HG03097 (cell line): ENCODE measurements around the gene SIPA1.

Experiments
- ATAC-seq: cut with Tn5 transposase; IDR thresholded peaks from one replicate; pipeline ENCODE4 v1.9.1; 2021; ENCODE audit not compliant: unreplicated experiment, low FRiP score

Gene SIPA1

DNA sequence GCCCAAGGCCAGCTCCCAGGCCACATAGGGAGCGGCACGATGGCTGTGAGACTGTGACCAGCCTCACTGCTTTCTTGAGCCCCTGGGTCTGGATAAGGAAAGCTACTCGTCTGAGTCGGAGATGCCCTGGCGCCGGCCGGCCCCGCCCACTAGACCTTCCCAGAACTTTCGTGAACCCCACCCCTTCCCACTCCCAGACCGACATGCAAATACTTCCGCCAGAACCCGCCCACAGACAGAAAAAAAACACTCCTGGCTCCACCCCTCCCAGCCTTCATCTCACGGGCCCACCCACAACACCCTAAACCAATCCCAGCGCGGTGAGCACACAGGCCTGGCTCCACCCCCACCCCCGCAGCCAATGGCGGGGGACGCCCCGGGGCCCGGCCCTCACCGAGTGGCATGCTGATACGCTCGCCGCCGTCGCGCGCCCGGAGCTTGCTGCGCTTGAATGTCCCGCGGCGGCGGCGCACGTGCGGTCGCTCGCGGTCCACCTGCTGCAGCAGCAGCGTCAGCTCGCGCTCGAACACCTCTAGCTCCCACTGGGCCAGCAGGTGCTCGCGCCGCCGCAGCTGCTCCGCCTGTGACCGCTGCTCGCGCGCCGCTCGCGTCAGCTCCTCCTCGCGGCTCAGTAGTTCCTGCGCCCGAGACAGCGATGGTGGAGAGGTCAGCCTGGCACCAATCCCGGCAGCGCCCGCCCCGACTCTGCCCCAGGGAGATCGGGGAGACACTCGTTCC is 30.9 kb upstream of the SIPA1 start:
- ATAC-seq, result no peak

DNA sequence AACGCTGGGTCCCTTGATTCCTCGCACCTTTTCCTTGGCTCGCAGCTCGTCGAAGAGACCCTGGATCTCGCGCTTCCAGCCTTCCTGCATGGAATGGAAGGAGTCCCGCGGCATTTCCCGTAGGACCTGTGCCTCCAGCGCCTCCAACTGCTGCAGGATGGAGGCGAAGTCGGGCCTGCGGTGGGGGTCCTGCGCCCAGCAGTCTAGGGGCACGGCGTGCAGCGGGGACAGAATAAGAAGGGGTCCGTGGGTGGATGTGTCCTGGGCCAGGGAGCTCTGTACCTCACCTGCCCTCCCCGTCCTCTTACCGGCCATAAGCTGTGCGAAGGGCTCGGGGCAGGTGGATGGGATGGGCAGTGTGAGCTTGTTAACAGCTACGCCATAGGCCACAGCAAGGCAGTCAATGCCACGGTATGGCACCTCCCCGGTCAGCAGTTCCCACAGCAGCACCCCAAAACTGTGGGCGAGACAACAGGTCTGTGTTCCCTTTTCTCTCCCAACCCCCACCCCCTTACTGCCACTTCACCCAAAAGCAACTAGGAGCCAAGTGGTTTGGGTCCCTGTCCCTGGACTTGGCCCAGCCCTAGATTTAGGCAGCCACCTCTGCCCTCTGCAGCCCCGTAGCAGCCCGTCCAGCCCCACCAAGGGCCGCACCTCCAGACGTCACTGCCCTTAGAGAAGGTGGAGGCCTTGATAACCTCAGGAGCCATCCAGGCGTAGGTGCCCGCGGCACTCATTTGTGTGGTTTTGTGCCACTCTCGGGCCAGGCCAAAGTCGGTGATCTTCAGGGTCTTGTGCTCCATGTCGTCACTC is 30.1 kb upstream of the SIPA1 start:
- ATAC-seq, result no peak

DNA sequence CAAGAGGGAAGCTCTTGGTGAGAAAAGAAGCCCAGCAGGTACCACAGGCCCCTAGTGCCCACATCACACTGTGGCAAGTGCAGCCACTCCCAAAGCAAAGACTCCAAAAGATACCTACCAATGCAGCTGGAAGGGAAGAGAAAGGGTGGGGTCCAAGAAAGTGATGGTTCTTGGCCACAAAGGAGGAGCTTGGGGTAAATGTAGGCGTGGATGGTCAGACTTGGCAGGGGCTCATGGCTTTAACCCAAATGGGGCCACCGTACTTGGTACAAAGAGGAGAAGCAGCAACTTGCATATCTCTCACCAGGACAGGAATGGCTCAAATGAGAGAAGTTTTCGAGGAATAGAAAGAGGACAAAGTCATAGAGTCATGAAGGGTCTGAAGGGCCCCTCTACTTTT is 28.7 kb upstream of the SIPA1 start:
- ATAC-seq, result no peak

DNA sequence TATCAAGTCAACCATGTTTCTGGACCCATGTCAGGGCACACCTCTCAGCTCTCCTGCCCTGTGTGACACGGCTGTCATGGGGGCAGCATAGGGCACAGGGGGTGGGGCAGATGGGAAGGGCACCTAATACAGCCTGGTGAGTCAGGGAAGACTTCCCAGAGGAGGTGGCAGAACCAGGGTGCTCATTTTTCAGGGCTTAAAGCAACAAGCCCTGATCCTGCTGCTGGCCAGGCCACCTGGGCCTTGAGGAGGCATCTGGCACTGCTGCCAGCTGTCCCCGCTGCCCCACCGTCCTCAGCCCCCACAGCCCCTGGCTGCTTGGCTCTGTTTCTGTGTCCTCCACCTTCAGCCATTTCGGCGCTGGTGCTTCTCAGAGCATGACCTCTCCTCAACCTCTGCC is 28.2 kb upstream of the SIPA1 start:
- ATAC-seq, result no peak

DNA sequence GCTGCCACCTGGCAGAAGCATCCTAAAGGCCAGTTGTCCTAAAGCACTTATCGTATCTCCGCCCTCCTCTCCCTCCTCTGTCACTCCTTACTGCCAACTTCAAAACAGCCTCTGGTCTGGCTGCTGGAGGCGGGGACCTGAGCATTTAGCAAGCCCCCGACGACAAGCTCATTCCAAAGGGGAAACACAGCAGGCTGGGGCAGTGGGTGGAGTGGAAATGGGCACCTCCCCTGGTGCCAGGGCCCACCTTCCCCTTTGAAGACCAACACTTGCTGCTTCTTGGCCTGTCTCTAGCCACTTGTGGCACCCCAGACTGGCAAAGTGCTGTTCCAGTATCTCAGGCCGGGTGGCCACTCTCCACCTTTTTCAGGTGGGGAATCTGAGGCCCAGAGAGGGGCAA is 27.5 kb upstream of the SIPA1 start:
- no peak for ATAC-seq

DNA sequence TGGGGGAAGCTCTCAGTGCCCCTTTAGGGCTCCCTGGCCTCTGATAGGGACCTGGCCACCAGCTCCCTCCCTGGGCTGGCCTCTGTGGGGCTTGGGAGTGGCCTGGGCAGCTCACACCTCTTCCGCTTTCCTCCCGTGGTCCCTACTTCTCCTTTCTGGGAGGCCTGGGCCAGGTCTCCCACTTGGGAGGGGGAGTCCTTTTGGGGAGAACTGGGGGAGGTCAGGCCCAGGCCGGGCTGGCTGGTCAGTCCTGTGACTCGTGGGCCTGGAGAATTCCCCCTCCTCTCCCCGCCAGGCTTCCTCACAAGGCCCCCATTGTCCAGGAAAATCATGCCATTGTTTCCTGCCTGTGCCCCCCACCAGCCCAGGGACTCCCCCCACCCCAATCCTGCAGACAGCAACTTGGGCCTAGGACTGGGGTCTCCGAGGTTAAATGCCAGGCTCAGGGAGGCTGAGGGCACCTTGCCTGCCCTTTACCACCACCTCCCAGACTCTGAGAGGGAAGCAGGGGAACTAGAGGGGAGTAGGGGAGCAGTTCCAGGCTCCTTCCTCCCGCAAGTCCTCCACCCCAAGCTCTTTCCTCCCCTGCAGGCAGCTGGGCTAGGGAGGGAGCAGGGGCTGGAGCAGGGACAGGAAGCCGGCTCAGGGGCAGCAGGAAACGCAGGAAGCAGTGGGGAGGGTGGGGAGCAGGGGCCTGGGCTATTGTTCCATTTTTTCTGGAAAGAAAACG is 26.7 kb upstream of the SIPA1 start:
- no peak for ATAC-seq

DNA sequence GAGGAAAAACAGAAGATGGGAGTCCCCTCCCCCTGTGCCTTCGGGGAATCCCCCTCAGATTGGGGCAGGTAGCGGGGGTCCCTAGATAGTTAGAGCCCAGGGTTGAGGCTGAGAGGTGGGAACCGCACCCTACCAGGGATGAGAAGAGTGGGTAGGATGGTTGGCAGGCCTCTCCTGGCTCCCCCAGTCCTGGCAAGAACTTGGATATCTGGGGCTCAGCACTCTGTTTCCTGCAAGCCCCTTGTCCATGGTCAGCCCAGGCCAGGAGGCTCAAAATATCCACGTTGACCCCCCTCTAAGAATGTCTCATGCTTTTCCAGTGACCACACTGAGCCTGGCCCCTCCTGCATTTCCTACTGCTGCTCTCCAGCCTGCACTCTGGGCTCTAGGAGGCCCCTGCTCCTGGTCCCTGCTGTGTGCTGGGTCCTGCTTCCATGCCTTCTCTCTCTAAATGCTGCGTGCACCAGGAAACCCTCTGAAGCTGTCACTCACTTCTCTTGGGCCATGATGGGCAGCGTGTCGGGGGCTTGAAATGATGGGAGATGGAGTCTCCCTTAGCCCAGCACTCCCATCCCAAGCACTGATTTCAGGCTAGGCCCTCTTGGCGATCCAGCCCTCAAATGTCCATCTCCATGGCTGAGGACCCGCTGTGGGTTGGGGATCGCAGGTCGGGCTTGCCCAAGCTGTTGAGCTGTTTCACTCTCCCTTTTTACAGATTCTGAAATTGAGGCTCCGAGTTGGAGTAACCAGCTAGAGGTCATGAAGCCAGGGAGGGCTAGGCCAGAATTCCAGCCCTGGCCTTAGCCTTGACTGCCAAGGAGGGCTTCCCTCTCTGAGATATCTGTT is 25.9 kb upstream of the SIPA1 start:
- ATAC-seq, result no peak

DNA sequence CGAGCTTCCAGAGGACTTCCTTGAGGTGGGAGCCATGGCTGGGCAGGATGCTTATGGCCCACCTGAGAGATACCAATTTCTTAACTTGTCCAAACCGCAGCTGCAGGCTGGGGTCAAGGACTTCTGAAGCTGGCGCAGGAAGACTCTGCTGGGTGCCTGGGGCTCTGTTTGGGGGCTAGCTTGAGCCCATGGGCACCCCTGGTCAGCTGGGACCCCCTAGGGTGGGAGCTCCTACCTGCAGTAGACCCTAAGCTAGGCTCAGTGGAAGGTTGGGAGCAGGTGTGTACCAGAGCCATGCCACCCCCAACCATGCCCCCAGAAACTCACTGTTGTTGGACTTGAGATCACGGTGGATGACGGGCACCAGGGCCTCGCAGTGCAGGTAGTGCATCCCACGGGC is 25.2 kb upstream of the SIPA1 start:
- ATAC-seq, result no peak

DNA sequence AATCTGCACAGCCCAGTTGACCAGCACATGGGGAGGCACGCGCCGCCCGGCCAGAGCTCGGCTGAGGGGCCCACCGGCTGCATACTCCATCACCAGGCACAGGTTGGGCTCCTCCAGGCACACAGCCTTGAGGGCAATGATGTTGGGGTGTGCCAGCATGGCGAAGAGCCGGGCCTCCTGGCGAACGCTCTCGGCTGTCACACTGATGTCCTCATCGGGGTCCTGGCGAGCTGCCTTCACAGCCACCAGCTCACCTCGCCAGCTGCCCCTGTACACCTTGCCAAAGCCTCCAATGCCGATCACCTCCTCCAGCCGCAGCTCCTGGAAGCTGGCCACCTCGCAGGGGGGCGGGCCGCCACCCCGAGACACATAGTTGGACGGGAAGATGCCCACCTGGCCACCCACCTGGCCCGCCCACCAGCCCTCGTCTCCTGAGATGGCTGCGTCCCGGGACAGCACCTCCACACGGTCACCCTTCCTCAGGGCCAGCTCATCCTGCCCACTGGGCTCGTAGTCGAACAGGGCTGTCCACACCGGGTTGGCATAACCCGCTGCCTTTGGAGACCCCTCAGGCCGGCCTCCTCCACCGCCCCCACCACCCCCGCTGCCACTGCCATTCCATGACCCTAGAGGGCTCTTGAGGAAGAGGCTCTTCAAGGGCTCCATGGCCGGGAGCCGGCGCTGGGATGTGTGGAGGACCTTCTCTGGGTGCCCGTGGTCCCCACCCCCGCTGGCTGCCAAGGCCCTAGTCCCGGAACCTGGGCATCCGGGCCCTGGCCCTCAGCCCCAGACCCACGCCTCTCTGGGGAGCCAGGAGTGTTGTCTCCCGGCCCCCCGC is 24.6 kb upstream of the SIPA1 start:
- ATAC-seq, result no peak

DNA sequence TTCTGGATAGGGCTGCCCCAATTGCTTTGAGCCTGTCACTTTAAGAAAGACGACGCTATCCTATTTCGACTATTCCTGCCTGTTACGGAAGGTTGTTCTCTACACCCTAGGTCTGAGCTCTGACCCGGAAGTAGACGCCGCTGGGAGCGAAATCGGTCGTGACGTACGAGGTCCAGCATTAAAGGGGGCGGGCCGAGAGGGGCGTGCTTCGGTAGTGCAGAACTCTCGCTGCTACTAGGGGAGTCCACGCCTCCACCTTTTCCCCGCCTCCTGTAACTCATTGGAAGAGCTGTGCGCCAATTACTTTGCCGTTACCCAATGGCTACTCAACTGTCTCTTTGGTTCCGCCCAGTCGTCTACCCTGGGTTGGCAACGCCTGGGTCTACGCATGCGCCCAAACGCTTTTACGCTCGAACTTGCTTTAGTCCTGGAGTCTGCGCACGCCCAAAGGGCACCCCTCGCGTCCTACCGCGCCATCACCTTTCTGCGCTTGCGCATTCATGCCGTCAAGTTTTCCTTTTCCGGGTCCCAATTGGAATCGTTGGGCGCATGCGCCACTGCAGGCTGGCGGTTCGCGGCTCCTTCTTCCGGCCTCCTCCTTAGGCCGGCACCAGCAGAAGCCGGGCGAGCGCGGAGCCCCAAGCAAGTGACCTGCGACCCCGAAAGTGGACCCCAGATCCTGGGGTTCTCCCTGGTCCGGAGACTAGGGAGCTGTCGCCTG is 22.5 kb upstream of the SIPA1 start, which contains the start of gene PCNX3:
Gene PCNX3 (plus strand): TSS at position 548 of the 721 bp plus-strand sequence. CDS start 536 bp downstream, outside the sequence.
- peak; percentile 71 for ATAC-seq

DNA sequence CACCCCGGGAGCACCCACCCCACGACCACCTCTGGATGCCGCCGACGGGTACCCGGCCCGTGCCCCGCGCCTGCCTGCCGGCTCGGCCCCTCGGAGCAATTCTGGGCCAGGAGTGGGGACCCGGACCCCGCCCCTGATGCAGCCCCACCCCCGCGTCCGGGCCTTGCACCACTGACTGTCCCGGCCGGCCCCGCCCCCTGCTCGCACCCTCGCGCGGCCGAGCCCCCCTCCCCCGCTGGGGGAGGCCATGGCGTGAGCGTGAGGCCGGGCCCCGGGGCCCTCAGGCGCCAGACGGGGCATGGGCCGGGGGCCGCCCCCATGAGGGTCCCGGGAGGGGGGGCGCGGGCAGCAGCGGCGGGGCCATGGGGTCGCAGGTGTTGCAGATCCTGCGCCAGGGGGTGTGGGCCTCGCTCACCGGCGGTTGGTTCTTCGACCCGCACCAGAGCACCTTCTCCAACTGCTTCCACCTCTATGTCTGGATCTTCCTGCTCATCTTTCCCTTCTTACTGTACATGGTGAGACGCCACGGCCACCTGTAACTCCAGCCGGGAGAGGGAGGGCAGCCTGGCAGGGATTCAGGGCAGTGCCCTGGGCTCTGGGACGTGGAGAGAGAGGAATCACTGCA is 21.8 kb upstream of the SIPA1 start:
- ATAC-seq, result peak; percentile 3

DNA sequence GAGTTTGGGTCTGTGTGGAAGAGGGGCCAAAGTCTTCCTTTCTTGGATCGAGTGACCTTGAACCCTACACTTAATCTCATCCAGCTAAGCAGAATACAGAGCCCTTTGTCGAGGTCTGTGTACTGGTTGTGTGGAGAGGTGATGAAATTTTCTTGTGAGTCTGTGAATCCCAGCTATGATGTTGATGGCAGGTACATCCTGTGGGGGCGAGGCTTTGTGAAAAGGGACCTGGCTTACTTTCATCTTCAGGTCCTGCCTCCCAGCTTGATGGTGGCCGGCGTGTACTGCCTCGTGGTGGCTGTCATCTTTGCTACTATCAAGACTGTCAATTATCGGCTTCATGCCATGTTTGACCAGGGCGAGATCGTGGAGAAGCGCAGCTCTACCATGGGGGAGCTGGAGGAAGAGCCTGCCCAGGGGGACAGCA is 21.3 kb upstream of the SIPA1 start:
- no peak for ATAC-seq

DNA sequence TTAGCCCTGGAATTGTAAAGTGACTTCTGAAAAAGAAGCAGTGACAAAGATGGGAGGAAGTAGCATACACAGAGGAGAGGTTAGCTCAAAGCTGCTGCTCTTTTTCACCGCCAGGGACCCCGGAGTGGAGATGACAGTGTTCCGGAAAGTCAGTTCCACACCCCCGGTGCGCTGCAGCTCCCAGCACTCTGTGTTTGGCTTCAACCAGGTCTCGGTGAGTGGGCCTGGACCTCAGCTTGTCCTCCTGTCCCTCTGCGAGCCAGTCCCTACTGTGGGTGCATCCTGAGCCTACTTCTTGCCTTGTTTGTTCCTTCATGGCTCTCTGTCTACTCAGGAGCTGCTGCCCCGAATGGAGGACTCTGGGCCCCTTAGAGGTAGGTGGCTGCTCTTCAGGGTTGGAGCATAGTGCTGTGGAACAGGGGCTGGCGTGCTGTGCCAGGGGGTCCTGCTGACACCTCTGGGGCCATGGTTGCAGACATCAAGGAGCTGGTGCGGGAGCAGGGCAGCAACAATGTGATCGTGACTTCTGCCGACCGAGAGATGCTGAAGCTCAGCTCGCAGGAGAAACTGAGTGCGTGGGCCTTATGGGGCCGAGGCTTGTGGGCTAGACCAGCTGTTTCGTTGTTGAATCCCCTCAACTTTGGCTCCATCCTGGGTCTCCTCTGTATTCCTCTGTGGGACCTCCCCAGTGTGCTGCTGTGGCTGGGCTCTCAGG is 20.6 kb upstream of the SIPA1 start:
- ATAC-seq, result no peak

DNA sequence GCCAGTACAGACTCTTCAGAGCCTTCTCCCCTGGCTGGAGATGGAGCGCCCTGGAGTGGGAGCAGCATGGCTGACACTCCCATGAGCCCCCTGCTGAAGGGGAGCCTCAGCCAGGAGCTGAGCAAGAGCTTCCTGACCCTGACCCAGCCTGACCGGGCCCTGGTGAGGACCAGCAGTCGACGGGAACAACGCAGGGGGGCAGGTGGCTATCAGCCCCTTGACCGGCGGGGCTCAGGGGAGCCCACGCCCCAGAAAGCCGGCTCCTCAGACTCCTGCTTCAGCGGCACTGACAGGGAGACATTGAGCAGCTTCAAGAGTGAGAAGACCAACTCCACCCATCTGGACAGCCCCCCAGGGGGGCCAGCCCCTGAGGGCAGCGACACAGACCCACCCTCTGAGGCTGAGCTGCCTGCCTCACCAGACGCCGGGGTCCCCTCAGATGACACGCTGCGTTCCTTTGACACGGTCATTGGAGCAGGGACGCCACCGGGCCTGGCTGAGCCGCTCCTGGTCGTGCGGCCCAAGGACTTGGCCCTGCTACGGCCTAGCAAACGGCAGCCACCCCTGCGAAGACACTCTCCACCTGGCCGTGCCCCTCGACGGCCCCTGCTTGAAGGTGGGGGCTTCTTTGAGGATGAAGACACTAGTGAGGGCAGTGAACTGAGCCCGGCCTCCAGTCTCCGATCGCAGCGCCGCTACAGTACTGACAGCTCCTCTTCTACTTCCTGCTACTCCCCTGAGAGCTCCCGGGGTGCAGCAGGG is 19.7 kb upstream of the SIPA1 start:
- ATAC-seq, result no peak

DNA sequence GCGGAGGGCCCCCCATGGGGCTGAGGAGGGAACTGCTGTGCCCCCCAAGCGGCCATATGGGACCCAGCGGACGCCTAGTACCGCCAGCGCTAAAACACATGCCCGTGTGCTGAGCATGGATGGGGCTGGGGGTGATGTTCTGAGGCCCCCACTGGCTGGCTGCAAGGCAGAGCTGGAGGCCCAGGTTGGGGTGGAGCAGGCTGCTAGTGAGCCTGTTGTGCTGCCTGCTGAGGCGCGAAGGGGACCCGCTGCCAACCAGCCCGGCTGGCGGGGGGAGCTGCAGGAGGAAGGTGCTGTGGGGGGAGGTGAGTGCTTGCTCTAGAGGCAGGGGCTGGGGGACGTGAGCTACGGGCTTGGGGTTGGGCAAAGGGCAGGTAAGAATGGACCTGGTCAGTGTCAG is 19.1 kb upstream of the SIPA1 start:
- no peak for ATAC-seq

DNA sequence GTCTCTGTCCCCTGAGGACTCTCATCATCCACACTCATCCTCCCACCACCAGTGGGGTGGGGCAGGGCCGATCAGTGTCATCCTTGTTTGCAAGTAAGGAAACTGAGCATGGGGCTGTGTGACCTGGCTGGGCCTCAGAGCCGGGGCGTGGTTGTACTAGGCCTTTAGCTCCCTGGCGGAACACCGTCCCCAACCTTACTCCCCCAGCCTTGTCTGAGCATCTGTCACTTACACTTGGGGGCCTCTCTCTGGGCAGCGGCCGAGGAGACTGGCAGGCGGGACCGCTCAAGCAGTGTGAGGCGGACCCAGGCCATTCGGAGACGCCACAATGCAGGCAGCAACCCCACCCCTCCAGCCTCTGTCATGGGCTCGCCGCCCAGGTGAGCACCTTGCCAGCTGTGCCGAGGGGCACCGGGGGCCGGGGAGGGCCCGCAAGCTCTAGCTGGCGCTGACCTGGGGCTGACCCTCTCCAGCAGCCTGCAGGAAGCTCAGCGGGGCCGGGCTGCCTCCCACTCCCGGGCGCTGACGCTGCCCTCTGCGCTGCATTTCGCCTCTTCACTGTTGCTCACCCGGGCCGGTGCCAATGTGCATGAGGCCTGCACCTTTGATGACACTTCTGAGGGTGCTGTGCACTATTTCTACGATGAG is 18.5 kb upstream of the SIPA1 start:
- no peak for ATAC-seq

DNA sequence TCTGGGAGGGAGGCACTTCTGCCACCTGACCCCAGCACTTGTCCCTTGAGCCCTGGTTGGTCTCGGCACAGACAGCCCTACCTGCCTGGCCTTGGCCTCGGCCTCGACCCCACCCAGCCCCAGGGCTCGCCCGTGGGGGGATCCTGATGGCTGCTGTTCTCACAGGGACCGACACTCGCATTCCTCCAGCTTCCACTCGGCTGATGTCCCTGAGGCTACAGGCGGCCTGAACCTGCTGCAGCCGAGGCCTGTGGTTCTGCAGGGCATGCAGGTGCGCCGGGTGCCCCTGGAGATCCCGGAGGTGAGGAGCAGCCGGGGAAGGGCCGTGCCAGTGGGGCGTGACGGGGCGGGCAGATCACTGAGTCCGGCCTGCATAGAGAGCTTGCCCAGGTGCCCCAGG is 17.2 kb upstream of the SIPA1 start:
- ATAC-seq, result no peak
